HEK293 (cell line): ENCODE results near the gene HM13.

ENCODE experiments used
- CTCF ChIA-PET: fragments of 350-600 bp; formaldehyde crosslinking; extraction: SDS; loops from one replicate; lab custom pipeline; 2021; ENCODE audit warnings: antibody characterized with exemption; lab: Yijun Ruan, JAX
- POLR2A ChIA-PET: fragments of 300-600 bp; formaldehyde crosslinking; extraction: SDS; loops from one replicate; lab custom pipeline; 2020; ENCODE audit warnings: antibody characterized with exemption, inconsistent platforms; lab: Yijun Ruan, JAX
- H3K27ac ChIP-seq: fragments of 200-500 bp; sonication (Bioruptor generic); 2 replicates; pipeline ENCODE4 v1.5.1; 2014; ENCODE audit warnings: low read depth, low read length, control low read depth, inconsistent platforms; ENCODE audit errors: extremely low read depth
- H3K36me3 ChIP-seq, 2 experiments: fragments of 200-500 bp in 1 of 2; sonication (Bioruptor generic) in 1 of 2; 1 replicate in 1 of 2; 2 replicates in 1 of 2; pipeline ENCODE4 v1.5.1; 2014 to 2017; ENCODE audit warnings: inconsistent platforms in 2 of 2, low read length in 2 of 2; ENCODE audit not compliant: control insufficient read depth in 2 of 2, insufficient read depth in 1 of 2
- H3K4me1 ChIP-seq: fragments of 200-500 bp; sonication (Bioruptor generic); 2 replicates; pipeline ENCODE4 v1.5.1; 2014; ENCODE audit warnings: mild to moderate bottlenecking, low read length, inconsistent platforms; ENCODE audit not compliant: control insufficient read depth, insufficient read depth
- H3K4me3 ChIP-seq: 2 replicates; pipeline ENCODE4 v1.5.1; 2011; ENCODE audit warnings: low read depth, mild to moderate bottlenecking, control low read depth, low read length, moderate library complexity
- H3K9me3 ChIP-seq: fragments of 200-500 bp; sonication (Bioruptor generic); 2 replicates; pipeline ENCODE4 v1.5.1; 2014; ENCODE audit warnings: low read depth, low read length, inconsistent platforms; ENCODE audit not compliant: control insufficient read depth, insufficient read depth
- KLF8 ChIP-seq: fragments of 450-650 bp; formaldehyde crosslinking; IDR thresholded peaks from 2 replicates; pipeline ENCODE4 v1.5.1; 2016; ENCODE audit warnings: missing biosample characterization, missing genetic modification characterization
- ZBTB1 ChIP-seq: fragments of 450-650 bp; formaldehyde crosslinking; IDR thresholded peaks from 2 replicates; pipeline ENCODE4 v1.5.1; 2016; ENCODE audit warnings: missing biosample characterization, missing genetic modification characterization
- ZBTB20 ChIP-seq: fragments of 450-650 bp; formaldehyde crosslinking; IDR thresholded peaks from 2 replicates; pipeline ENCODE4 v1.5.1; 2016; ENCODE audit warnings: missing biosample characterization, missing genetic modification characterization
- ZBTB48 ChIP-seq: fragments of 450-650 bp; formaldehyde crosslinking; IDR thresholded peaks from 2 replicates; pipeline ENCODE4 v1.5.1; 2016; ENCODE audit warnings: missing biosample characterization, missing genetic modification characterization
- ZNF433 ChIP-seq: fragments of 450-650 bp; formaldehyde crosslinking; IDR thresholded peaks from 2 replicates; pipeline ENCODE4 v1.5.1; 2016; ENCODE audit warnings: missing biosample characterization, missing genetic modification characterization, low read depth
- ZNF768 ChIP-seq: fragments of 450-650 bp; formaldehyde crosslinking; IDR thresholded peaks from 2 replicates; pipeline ENCODE4 v1.5.1; 2018; ENCODE audit warnings: missing biosample characterization, mild to moderate bottlenecking, missing genetic modification characterization
- TF ChIP-seq, protein P1 (sequence below): fragments of 450-650 bp; formaldehyde crosslinking; IDR thresholded peaks from 2 replicates; pipeline ENCODE4 v1.5.1; 2017; ENCODE audit warnings: missing biosample characterization, missing genetic modification characterization

The HM13 gene

DNA sequence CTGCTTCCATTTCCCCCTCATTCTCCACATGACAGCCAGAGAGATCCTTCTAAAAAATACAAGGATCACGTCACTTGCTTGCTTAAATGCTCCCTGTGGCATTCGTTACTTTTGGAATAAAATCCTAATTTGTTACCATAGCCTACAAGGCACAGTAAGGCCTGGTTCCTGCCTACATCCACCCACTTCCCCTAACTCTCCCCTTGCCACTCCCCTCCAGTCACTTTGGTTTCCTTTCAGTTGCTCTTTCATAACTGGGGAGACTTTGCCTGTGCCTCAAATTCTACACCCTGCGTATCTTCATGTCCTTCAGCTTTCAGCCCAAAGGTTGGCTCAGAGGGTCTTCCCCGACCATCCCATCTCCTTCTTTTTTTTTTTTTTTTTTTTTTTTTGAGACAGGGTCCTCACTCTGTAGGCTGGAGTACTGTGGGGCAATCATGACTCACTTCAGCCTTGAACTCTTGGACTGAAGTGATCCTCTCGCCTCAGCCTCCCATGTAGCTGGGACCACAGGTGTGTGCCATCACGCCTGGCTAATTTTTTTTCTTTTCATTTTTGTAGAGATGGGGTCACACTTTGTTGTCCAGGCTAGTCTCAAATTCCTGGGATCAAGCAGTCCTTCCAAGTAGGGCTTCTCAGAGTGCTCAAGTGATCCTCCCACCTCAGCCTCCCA, 103.3 kb downstream of the HM13 start:
- POLR2A ChIA-PET = interaction anchor here (0.7 to 1.0 kb wide), 2 partner anchors 45 to 55 kb away, joined by 4 read pairs; no protein-coding TSS in a partner anchor
- CTCF ChIA-PET = interaction anchor here (0.6 to 26.4 kb wide), 3 partner anchors 55 to 199 kb away, joined by 3 to 1204 read pairs (median 6); no protein-coding TSS in a partner anchor
- no peak for TF ChIP-seq KLF8
- no peak for TF ChIP-seq ZNF433 (tag by site-specific recombination)
- TF ChIP-seq ZBTB48 (tag by site-specific recombination) = no peak
- TF ChIP-seq, protein P1, sequence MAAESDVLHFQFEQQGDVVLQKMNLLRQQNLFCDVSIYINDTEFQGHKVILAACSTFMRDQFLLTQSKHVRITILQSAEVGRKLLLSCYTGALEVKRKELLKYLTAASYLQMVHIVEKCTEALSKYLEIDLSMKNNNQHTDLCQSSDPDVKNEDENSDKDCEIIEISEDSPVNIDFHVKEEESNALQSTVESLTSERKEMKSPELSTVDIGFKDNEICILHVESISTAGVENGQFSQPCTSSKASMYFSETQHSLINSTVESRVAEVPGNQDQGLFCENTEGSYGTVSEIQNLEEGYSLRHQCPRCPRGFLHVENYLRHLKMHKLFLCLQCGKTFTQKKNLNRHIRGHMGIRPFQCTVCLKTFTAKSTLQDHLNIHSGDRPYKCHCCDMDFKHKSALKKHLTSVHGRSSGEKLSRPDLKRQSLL (tag by site-specific recombination) = no peak
- no peak for TF ChIP-seq ZBTB20 (tag by site-specific recombination)
- no peak for TF ChIP-seq ZBTB1 (tag by site-specific recombination)
- TF ChIP-seq ZNF768 = no peak
- Histone ChIP-seq H3K4me3 (no peak overlapping the region), H3K36me3 (no peaks in the 10 kb centered on the region), H3K27ac (no peak overlapping the region), H3K4me1 (no peaks in the 10 kb centered on the region), H3K9me3 (no peaks in the 10 kb centered on the region)
